DOHH2 (cell line): ENCODE measurements around the gene NKX2-2.

Source experiments
- H3F3A ChIP-seq: fragments of 200-600 bp; sonication (generic), shearing (Covaris generic); 2 replicates; pipeline ENCODE4 v1.6.0; 2016; ENCODE audit warnings: antibody characterized with exemption, mild to moderate bottlenecking; ENCODE audit not compliant: control insufficient read depth, insufficient read depth
- H3K27ac ChIP-seq: fragments of 200-600 bp; sonication (generic); 2 replicates; pipeline ENCODE4 v1.5.1; 2014; ENCODE audit warnings: low read depth, mild to moderate bottlenecking, low read length, moderate library complexity
- H3K27me3 ChIP-seq: fragments of 200-600 bp; sonication (generic); 2 replicates; pipeline ENCODE4 v1.6.1; 2014; ENCODE audit warnings: mild to moderate bottlenecking, low read length, mixed read lengths; ENCODE audit not compliant: control insufficient read depth
- H3K36me3 ChIP-seq: fragments of 200-600 bp; sonication (generic); 2 replicates; pipeline ENCODE4 v1.6.1; 2014; ENCODE audit warnings: mild to moderate bottlenecking, low read length, moderate library complexity, mixed read lengths; ENCODE audit not compliant: control insufficient read depth
- H3K4me1 ChIP-seq: fragments of 200-600 bp; sonication (generic); 2 replicates; pipeline ENCODE4 v1.6.1; 2014; ENCODE audit warnings: mild to moderate bottlenecking, low read length, mixed read lengths; ENCODE audit not compliant: control insufficient read depth
- H3K4me2 ChIP-seq: fragments of 200-600 bp; sonication (generic); 2 replicates; pipeline ENCODE4 v1.6.0; 2014; ENCODE audit warnings: mild to moderate bottlenecking, low read length, moderate library complexity
- H3K4me3 ChIP-seq: fragments of 200-600 bp; sonication (generic); 2 replicates; pipeline ENCODE4 v1.5.1; 2014; ENCODE audit warnings: mild to moderate bottlenecking, low read length, mixed read lengths
- H3K79me2 ChIP-seq: fragments of 200-600 bp; sonication (generic); 2 replicates; pipeline ENCODE4 v1.6.1; 2014; ENCODE audit warnings: mild to moderate bottlenecking, low read length, mixed read lengths; ENCODE audit not compliant: control insufficient read depth
- H3K9me2 ChIP-seq: fragments of 200-600 bp; sonication (generic); replicated peaks from 2 replicates; pipeline ENCODE4 v1.6.1; 2014; ENCODE audit warnings: mild to moderate bottlenecking, low read length, mixed read lengths; ENCODE audit not compliant: control insufficient read depth
- H3K9me3 ChIP-seq: fragments of 200-600 bp; sonication (generic); 2 replicates; pipeline ENCODE4 v1.6.1; 2014; ENCODE audit warnings: antibody characterized with exemption, low read length, mixed read lengths; ENCODE audit not compliant: control insufficient read depth, insufficient read depth
- H4K20me1 ChIP-seq: fragments of 200-600 bp; sonication (generic); 2 replicates; pipeline ENCODE4 v1.6.0; 2014; ENCODE audit warnings: low read depth, mild to moderate bottlenecking, antibody characterized with exemption, low read length, moderate library complexity; ENCODE audit not compliant: control insufficient read depth, insufficient read depth
- CTCF ChIP-seq: fragments of 200-600 bp; sonication (generic); IDR thresholded peaks from one replicate; pipeline ENCODE4 v1.5.1; 2014; ENCODE audit warnings: antibody characterized with exemption, mild to moderate bottlenecking, low read depth, low read length; ENCODE audit not compliant: poor library complexity, severe bottlenecking
- EZH2phosphoT487 ChIP-seq: fragments of 200-600 bp; sonication (generic); IDR thresholded peaks from 2 replicates; pipeline ENCODE4 v1.6.1; 2017; ENCODE audit warnings: borderline replicate concordance, mild to moderate bottlenecking, antibody characterized with exemption, low read length, moderate library complexity, mixed read lengths

Gene NKX2-2

GRCh38 chr20:21509079-21509596 lies 4.7 kb downstream of the NKX2-2 start:
- H3K36me3 ChIP-seq, result no peaks in the 10 kb centered on the region
- H3F3A ChIP-seq, result no peaks in the 10 kb centered on the region
- TF ChIP-seq CTCF, result no peak
- H3K79me2 ChIP-seq, result no peaks in the 10 kb centered on the region
- H3K4me2 ChIP-seq, result no peak overlapping the region
- no peaks in the 10 kb centered on the region for H3K27me3 ChIP-seq
- H3K27ac ChIP-seq, result no peak overlapping the region
- H3K9me3 ChIP-seq, result no peaks in the 10 kb centered on the region
- no peaks in the 10 kb centered on the region for H3K9me2 ChIP-seq
- H3K4me3 ChIP-seq, result no peak overlapping the region
- no peaks in the 10 kb centered on the region for H4K20me1 ChIP-seq
- H3K4me1 ChIP-seq, result no peaks in the 10 kb centered on the region

- no peaks in the 10 kb centered on the region for H3K9me2 ChIP-seq
- H3K4me2 ChIP-seq, result no peak overlapping the region
- H3K4me3 ChIP-seq, result no peak overlapping the region
- H3K27ac ChIP-seq, result no peak overlapping the region
- no peaks in the 10 kb centered on the region for H4K20me1 ChIP-seq
- no peak for TF ChIP-seq EZH2phosphoT487
- no peaks in the 10 kb centered on the region for H3F3A ChIP-seq
- no peaks in the 10 kb centered on the region for H3K79me2 ChIP-seq
- H3K4me1 ChIP-seq, result no peaks in the 10 kb centered on the region
- no peaks in the 10 kb centered on the region for H3K27me3 ChIP-seq
- no peaks in the 10 kb centered on the region for H3K36me3 ChIP-seq
- no peaks in the 10 kb centered on the region for H3K9me3 ChIP-seq
Observed at GRCh38 chr20:21508230-21509078, 5.4 kb downstream of the NKX2-2 start.

DNA sequence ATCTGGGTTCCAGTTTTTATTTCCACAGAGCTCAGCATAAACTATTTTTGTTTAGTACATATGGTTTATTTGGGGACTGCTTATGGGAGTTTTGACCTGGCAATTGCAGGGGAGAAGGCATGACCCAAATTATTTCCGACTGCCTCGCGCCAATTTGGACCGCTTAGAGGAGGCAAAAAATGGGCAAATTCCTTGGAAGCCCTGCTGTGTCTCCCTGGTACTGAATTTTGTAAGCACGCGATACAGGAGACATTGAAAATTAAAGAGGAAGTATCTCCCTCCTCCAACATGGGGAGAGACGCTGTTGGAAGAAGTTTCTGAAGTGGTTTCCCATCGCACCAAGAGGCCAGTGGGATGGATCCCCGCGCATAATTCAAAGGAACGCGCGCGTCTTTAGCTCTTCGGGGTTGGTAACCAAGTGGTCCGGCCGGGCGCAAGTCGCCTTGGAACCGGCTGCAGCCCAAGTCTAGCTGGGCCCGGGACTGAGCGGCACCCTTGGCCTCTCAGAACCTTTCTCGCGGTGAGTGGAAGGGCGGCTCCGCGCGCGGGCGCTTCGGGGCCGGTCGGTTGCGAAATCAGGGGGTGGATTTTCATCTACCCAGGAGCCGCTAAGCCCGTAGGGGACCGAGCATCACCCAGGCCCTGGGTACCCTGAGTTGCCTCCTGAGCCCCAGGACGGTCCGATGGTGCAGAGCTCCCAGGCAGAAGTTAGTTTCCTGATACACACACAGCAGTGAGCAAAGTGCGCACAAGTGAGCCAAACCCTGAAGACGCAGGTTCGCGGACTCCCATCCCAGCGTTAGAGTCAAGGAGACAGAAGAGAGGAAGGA lies 6.2 kb downstream of the NKX2-2 start:
- no peaks in the 10 kb centered on the region for H3K27me3 ChIP-seq

More for the DNA sequence above, 6.2 kb downstream of the NKX2-2 start:
- Histone ChIP-seq H3K36me3 (no peaks in the 10 kb centered on the region), H3K4me3 (no peak overlapping the region), H4K20me1 (no peaks in the 10 kb centered on the region), H3K4me2 (no peak overlapping the region), H3F3A (no peaks in the 10 kb centered on the region), H3K79me2 (no peaks in the 10 kb centered on the region), H3K9me2 (no peaks in the 10 kb centered on the region), H3K27ac (no peak overlapping the region), H3K4me1 (no peaks in the 10 kb centered on the region), H3K9me3 (no peaks in the 10 kb centered on the region)
- TF ChIP-seq CTCF (no peak), EZH2phosphoT487 (no peak)
